Measurements from ENCODE around the gene CDYL. TPM values are rescaled to one million over a fixed set of nuclear protein-coding genes. Genes with fewer than 3 reads are reported as not detected.

CDYL gene
- total RNA-seq, 3 donors from 2014 or later (not counting 1 experiment from before 2014, with no cell fraction given) = 81.3 to 101 (median 83.8) TPM

DNA sequence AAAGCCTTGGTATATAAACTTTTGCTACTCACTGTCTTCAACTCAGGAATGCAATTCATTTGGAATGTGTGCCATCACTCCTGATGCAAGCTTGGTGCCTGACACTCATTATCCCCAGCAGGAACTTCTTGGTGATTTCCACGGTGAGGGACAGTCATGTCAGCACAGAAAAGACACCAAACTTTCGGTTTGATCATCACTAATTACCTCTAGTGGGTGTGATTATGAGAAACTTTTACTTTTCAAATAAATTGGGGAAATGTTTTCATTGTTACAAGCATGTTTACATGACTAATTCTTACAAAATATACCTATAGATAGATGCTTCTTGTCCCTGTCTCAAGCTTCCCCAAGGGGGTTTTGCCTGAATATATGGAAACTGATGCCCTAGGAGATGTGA lies 186.7 kb downstream of the CDYL start:
- Histone ChIP-seq H3K36me3 (ENCODE audit: control insufficient read depth, insufficient read depth, low read length) (no peaks in the 10 kb centered on the region), H3K9me3 (ENCODE audit: control insufficient read depth, insufficient read depth, low read length) (no peaks in the 10 kb centered on the region), H3K27me3 (ENCODE audit: control insufficient read depth, insufficient read depth, low read length) (no peaks in the 10 kb centered on the region), H3K4me1 (ENCODE audit: control insufficient read depth, insufficient read depth, low read length) (no peaks in the 10 kb centered on the region), H3K27ac (ENCODE audit: low read length) (no peak overlapping the region), H3K4me3 (ENCODE audit: low read length) (no peak overlapping the region)
- peaks cover 0 to 4% of the 10 kb centered on the region in 2 donors for H3K4me1 Mint-ChIP-seq
- H3K4me3 Mint-ChIP-seq = no peak overlapping the region
- 80% methylated on average over 1 of the region's 2 CpGs for WGBS (ENCODE audit: insufficient coverage)
- DNase-seq (no peak), ATAC-seq (no peak)
- TF ChIP-seq, protein P1, sequence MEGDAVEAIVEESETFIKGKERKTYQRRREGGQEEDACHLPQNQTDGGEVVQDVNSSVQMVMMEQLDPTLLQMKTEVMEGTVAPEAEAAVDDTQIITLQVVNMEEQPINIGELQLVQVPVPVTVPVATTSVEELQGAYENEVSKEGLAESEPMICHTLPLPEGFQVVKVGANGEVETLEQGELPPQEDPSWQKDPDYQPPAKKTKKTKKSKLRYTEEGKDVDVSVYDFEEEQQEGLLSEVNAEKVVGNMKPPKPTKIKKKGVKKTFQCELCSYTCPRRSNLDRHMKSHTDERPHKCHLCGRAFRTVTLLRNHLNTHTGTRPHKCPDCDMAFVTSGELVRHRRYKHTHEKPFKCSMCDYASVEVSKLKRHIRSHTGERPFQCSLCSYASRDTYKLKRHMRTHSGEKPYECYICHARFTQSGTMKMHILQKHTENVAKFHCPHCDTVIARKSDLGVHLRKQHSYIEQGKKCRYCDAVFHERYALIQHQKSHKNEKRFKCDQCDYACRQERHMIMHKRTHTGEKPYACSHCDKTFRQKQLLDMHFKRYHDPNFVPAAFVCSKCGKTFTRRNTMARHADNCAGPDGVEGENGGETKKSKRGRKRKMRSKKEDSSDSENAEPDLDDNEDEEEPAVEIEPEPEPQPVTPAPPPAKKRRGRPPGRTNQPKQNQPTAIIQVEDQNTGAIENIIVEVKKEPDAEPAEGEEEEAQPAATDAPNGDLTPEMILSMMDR (IDR thresholded peaks at IDR 0.05) = no peak
- H3K9me3 Mint-ChIP-seq = no peaks in the 10 kb centered on the region
- no peak overlapping the region for H3K27ac Mint-ChIP-seq
- no peaks in the 10 kb centered on the region for H3K36me3 Mint-ChIP-seq
- peaks cover 5 to 6% of the 10 kb centered on the region in 2 donors for H3K27me3 Mint-ChIP-seq (ENCODE audit: low read depth in 2 of 2)
- intact Hi-C loops (cut with micrococcal nuclease) = no loop called here

DNA sequence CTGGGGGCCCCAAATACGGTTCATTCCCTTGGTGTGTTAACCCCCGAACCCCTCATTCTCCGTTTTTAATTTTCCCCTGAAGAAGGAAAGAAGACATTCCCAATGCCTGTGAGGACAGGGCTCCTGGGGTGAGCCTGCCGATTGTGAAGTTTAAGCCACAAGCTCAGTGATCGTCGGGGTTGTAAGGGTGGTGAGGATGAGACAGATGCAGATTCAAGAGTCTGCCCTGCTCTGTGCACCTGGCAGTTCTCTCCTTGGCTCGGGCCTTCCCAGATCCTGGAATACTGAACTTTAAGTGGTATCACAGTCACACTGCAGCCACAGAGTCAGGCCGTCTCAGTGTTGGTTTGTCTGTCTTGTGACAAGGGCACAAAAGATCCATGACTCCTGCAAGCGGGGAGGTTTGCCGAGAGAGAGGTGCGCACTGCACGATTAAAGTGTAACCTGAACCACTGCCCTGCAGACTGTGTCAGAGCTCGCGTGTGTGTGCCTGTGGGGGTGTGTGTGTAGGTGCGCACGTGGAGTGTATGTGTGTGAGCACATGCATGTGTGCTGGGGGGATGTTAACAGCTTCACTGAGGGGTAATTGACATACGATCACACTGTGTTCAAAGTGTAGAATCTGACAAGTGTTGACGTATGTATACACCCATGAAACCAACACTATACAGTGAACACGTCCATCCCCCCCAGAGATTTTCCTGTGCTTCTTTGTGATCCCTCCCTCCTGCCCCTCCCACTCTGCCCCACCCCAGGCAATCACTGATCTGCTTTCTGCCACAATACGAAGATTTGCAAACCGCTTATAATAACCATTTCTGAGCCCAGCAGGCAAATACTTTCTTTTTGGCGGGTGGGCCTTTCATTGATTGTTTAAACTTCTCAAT lies 188.7 kb downstream of the CDYL start:
- WGBS (ENCODE audit: insufficient coverage) = 87% methylated on average over 22 of the region's 22 CpGs

DNA sequence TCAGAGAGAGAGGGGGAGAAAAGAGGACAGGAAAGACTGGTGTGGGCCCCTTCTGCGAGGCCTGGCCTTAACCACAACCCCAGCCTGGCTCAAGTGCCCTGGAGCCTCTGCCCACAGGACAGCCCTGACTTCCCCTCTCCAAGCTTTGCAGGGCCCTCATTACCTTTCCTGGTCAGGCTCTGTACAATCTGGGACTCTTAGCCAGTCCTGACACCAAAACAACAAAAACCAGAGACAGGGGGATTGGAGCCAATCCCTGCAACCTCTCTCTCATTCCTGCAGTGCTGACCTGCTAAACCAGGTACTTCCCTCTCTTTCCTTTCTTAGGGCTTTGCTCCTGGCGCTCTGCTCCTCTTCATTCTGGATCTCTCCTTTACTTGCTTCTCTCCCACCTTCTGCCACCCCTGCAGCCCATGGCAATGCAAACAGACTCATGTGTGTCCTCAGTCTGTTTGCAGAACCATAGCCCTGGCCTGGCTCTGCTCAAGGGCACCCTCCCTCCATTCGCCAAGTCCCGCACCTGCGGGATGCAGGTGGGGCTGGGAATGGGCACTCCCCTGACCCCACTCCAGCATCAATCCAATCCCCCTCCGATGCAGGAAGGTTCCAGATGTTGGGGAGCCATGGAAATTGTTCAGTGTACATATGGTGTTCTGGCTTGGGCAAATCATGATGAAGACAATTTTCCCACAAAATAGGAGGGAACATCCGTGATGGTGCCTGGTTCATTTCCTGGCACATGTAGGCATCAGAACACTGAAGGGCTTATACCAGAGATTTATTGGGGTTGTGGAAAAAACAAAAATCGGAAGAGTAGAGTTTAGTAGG lies 189.6 kb downstream of the CDYL start:
- no peaks in the 10 kb centered on the region for H3K9me3 ChIP-seq (ENCODE audit: control insufficient read depth, insufficient read depth, low read length)
- Mint-ChIP-seq H3K27ac (no peak overlapping the region), H3K4me1 (peaks cover 0 to 4% of the 10 kb centered on the region in 2 donors), H3K4me3 (no peak overlapping the region), H3K36me3 (no peaks in the 10 kb centered on the region), H3K27me3 (ENCODE audit: low read depth in 2 of 2) (peaks cover 0 to 10% of the 10 kb centered on the region in 2 donors), H3K9me3 (no peaks in the 10 kb centered on the region)
- DNase-seq = no peak
- no peaks in the 10 kb centered on the region for H3K27me3 ChIP-seq (ENCODE audit: control insufficient read depth, insufficient read depth, low read length)
- TF ChIP-seq, protein P1 (IDR thresholded peaks at IDR 0.05) = no peak
- H3K4me1 ChIP-seq (ENCODE audit: control insufficient read depth, insufficient read depth, low read length) = no peaks in the 10 kb centered on the region
- no peaks in the 10 kb centered on the region for H3K36me3 ChIP-seq (ENCODE audit: control insufficient read depth, insufficient read depth, low read length)
- no peak for ATAC-seq
- no peak overlapping the region for H3K4me3 ChIP-seq (ENCODE audit: low read length)
- intact Hi-C loops (cut with micrococcal nuclease) = no loop called here
- 76% methylated on average over 7 of the region's 8 CpGs for WGBS (ENCODE audit: insufficient coverage)
- H3K27ac ChIP-seq (ENCODE audit: low read length) = no peak overlapping the region

More for the DNA sequence above, 188.7 kb downstream of the CDYL start:
- peaks cover 0 to 4% of the 10 kb centered on the region in 2 donors for H3K4me1 Mint-ChIP-seq
- no peak overlapping the region for H3K4me3 Mint-ChIP-seq
- peaks cover 5 to 6% of the 10 kb centered on the region in 2 donors for H3K27me3 Mint-ChIP-seq (ENCODE audit: low read depth in 2 of 2)
- H3K27ac Mint-ChIP-seq = no peak overlapping the region
- H3K9me3 ChIP-seq (ENCODE audit: control insufficient read depth, insufficient read depth, low read length) = no peaks in the 10 kb centered on the region
- H3K4me3 ChIP-seq (ENCODE audit: low read length) = no peak overlapping the region
- H3K36me3 Mint-ChIP-seq = no peaks in the 10 kb centered on the region
- no peak overlapping the region for H3K27ac ChIP-seq (ENCODE audit: low read length)
- ATAC-seq = peak in 1 of 3 donors; percentile 7
- no peaks in the 10 kb centered on the region for H3K36me3 ChIP-seq (ENCODE audit: control insufficient read depth, insufficient read depth, low read length)
- DNase-seq = no peak
- H3K4me1 ChIP-seq (ENCODE audit: control insufficient read depth, insufficient read depth, low read length) = no peaks in the 10 kb centered on the region
- H3K9me3 Mint-ChIP-seq = no peaks in the 10 kb centered on the region
- intact Hi-C loops (cut with micrococcal nuclease) = no loop called here
- H3K27me3 ChIP-seq (ENCODE audit: control insufficient read depth, insufficient read depth, low read length) = no peaks in the 10 kb centered on the region
- TF ChIP-seq, protein P1 (IDR thresholded peaks at IDR 0.05) = no peak

All from natural killer cell (primary cell).